Epithelial cell of proximal tubule (primary cell): Measurements from ENCODE around the gene GLRX. TPM values are rescaled to one million over a fixed set of nuclear protein-coding genes. Genes with fewer than 3 reads are reported as not detected.

Source experiments
- DNase-seq: peaks from one replicate; pipeline ENCODE4 v3.0.0-alpha.2; 2011; ENCODE audit warnings: low read depth
- H3K4me3 ChIP-seq: 2 replicates; pipeline ENCODE4 v1.5.1; 2011; ENCODE audit warnings: low read depth, mild to moderate bottlenecking, low read length
- CTCF ChIP-seq: conservative IDR thresholded peaks from 2 replicates; pipeline ENCODE4 v1.5.1; 2012; ENCODE audit warnings: low read depth, mild to moderate bottlenecking, low read length
- total RNA-seq: library from RNA; depleted of rRNA; stranded (reverse); fragments of >200 nt; gene quantifications from 2 replicates; pipeline ENCODE4 v1.2.3, GENCODE V29; 2015

Gene GLRX
- total RNA-seq, 1 donor from 2014 or later = 147 TPM

GRCh38 chr5:95859661-95860060 lies 37.1 kb upstream of the GLRX start:
- peak overlapping the region; percentile 19 for H3K4me3 ChIP-seq
- no peak for TF ChIP-seq CTCF
- no peak for DNase-seq

GRCh38 chr5:95858661-95859595 lies 36.4 kb upstream of the GLRX start:
- H3K4me3 ChIP-seq = peak overlapping the region; percentile 39
- peak; percentile 97 for DNase-seq
- peak; percentile 99 for TF ChIP-seq CTCF

GRCh38 chr5:95858023-95858461 lies 35.5 kb upstream of the GLRX start:
- H3K4me3 ChIP-seq = no peak overlapping the region
- peak; percentile 67 for DNase-seq
- no peak for TF ChIP-seq CTCF

- DNase-seq = peak; percentile 71
- H3K4me3 ChIP-seq = no peak overlapping the region
- no peak for TF ChIP-seq CTCF
Measured at GRCh38 chr5:95857185-95857945, 34.8 kb upstream of the GLRX start.

- no peak for DNase-seq
- H3K4me3 ChIP-seq = no peak overlapping the region
- no peak for TF ChIP-seq CTCF
Measured at GRCh38 chr5:95856501-95856981, 34.0 kb upstream of the GLRX start.

- TF ChIP-seq CTCF = no peak
- DNase-seq = no peak
- H3K4me3 ChIP-seq = no peak overlapping the region
Measured at GRCh38 chr5:95853490-95853889, 31.0 kb upstream of the GLRX start.
